DOHH2 (cell line): ENCODE data around the gene TIAL1.

Experiments used
- H3F3A ChIP-seq: fragments of 200-600 bp; sonication (generic), shearing (Covaris generic); 2 replicates; pipeline ENCODE4 v1.6.0; 2016; ENCODE audit warnings: antibody characterized with exemption, mild to moderate bottlenecking; ENCODE audit not compliant: control insufficient read depth, insufficient read depth
- H3K27ac ChIP-seq: fragments of 200-600 bp; sonication (generic); 2 replicates; pipeline ENCODE4 v1.5.1; 2014; ENCODE audit warnings: low read depth, mild to moderate bottlenecking, low read length, moderate library complexity
- H3K27me3 ChIP-seq: fragments of 200-600 bp; sonication (generic); 2 replicates; pipeline ENCODE4 v1.6.1; 2014; ENCODE audit warnings: mild to moderate bottlenecking, low read length, mixed read lengths; ENCODE audit not compliant: control insufficient read depth
- H3K36me3 ChIP-seq: fragments of 200-600 bp; sonication (generic); 2 replicates; pipeline ENCODE4 v1.6.1; 2014; ENCODE audit warnings: mild to moderate bottlenecking, low read length, moderate library complexity, mixed read lengths; ENCODE audit not compliant: control insufficient read depth
- H3K4me1 ChIP-seq: fragments of 200-600 bp; sonication (generic); 2 replicates; pipeline ENCODE4 v1.6.1; 2014; ENCODE audit warnings: mild to moderate bottlenecking, low read length, mixed read lengths; ENCODE audit not compliant: control insufficient read depth
- H3K4me2 ChIP-seq: fragments of 200-600 bp; sonication (generic); 2 replicates; pipeline ENCODE4 v1.6.0; 2014; ENCODE audit warnings: mild to moderate bottlenecking, low read length, moderate library complexity
- H3K4me3 ChIP-seq: fragments of 200-600 bp; sonication (generic); 2 replicates; pipeline ENCODE4 v1.5.1; 2014; ENCODE audit warnings: mild to moderate bottlenecking, low read length, mixed read lengths
- H3K79me2 ChIP-seq: fragments of 200-600 bp; sonication (generic); 2 replicates; pipeline ENCODE4 v1.6.1; 2014; ENCODE audit warnings: mild to moderate bottlenecking, low read length, mixed read lengths; ENCODE audit not compliant: control insufficient read depth
- H3K9me2 ChIP-seq: fragments of 200-600 bp; sonication (generic); replicated peaks from 2 replicates; pipeline ENCODE4 v1.6.1; 2014; ENCODE audit warnings: mild to moderate bottlenecking, low read length, mixed read lengths; ENCODE audit not compliant: control insufficient read depth
- H3K9me3 ChIP-seq: fragments of 200-600 bp; sonication (generic); 2 replicates; pipeline ENCODE4 v1.6.1; 2014; ENCODE audit warnings: antibody characterized with exemption, low read length, mixed read lengths; ENCODE audit not compliant: control insufficient read depth, insufficient read depth
- H4K20me1 ChIP-seq: fragments of 200-600 bp; sonication (generic); 2 replicates; pipeline ENCODE4 v1.6.0; 2014; ENCODE audit warnings: low read depth, mild to moderate bottlenecking, antibody characterized with exemption, low read length, moderate library complexity; ENCODE audit not compliant: control insufficient read depth, insufficient read depth
- CTCF ChIP-seq: fragments of 200-600 bp; sonication (generic); IDR thresholded peaks from one replicate; pipeline ENCODE4 v1.5.1; 2014; ENCODE audit warnings: antibody characterized with exemption, mild to moderate bottlenecking, low read depth, low read length; ENCODE audit not compliant: poor library complexity, severe bottlenecking
- EZH2phosphoT487 ChIP-seq: fragments of 200-600 bp; sonication (generic); IDR thresholded peaks from 2 replicates; pipeline ENCODE4 v1.6.1; 2017; ENCODE audit warnings: borderline replicate concordance, mild to moderate bottlenecking, antibody characterized with exemption, low read length, moderate library complexity, mixed read lengths

TIAL1 gene

GRCh38 chr10:119538632-119539358 is 58.0 kb downstream of the TIAL1 start:
- no peaks in the 10 kb centered on the region for H3K36me3 ChIP-seq
- no peaks in the 10 kb centered on the region for H3K9me2 ChIP-seq
- peaks cover 15% of the 10 kb centered on the region for H4K20me1 ChIP-seq
- H3K4me3 ChIP-seq: no peak overlapping the region
- TF ChIP-seq CTCF (peak; percentile 30), EZH2phosphoT487 (no peak)
- H3K4me2 ChIP-seq: peak overlapping the region; percentile 26
- H3K4me1 ChIP-seq: peaks cover 45% of the 10 kb centered on the region
- H3K79me2 ChIP-seq: peaks cover 77% of the 10 kb centered on the region
- H3K9me3 ChIP-seq: no peaks in the 10 kb centered on the region
- no peaks in the 10 kb centered on the region for H3K27me3 ChIP-seq
- H3F3A ChIP-seq: 0 out of 2 replicates have a peak, but pooled peaks cover 3% of the 10 kb centered on the region
- no peak overlapping the region for H3K27ac ChIP-seq

GRCh38 chr10:119537953-119538630 is 58.7 kb downstream of the TIAL1 start:
- H3K27ac ChIP-seq: no peak overlapping the region
- TF ChIP-seq CTCF (no peak), EZH2phosphoT487 (no peak)
- H3K4me2 ChIP-seq: peak overlapping the region; percentile 26
- peaks cover 82% of the 10 kb centered on the region for H3K79me2 ChIP-seq
- peaks cover 15% of the 10 kb centered on the region for H4K20me1 ChIP-seq
- no peaks in the 10 kb centered on the region for H3K9me2 ChIP-seq
- H3K4me1 ChIP-seq: peaks cover 39% of the 10 kb centered on the region
- 0 out of 2 replicates have a peak, but pooled peaks cover 3% of the 10 kb centered on the region for H3F3A ChIP-seq
- H3K4me3 ChIP-seq: no peak overlapping the region
- H3K36me3 ChIP-seq: no peaks in the 10 kb centered on the region
- H3K9me3 ChIP-seq: no peaks in the 10 kb centered on the region
- H3K27me3 ChIP-seq: no peaks in the 10 kb centered on the region

- Histone ChIP-seq H3K36me3 (no peaks in the 10 kb centered on the region), H3F3A (0 out of 2 replicates have a peak, but pooled peaks cover 3% of the 10 kb centered on the region), H3K4me2 (no peak overlapping the region), H3K4me3 (no peak overlapping the region), H3K4me1 (peaks cover 36% of the 10 kb centered on the region), H4K20me1 (peaks cover 15% of the 10 kb centered on the region), H3K27ac (no peak overlapping the region), H3K9me3 (no peaks in the 10 kb centered on the region), H3K79me2 (peaks cover 83% of the 10 kb centered on the region), H3K9me2 (no peaks in the 10 kb centered on the region), H3K27me3 (no peaks in the 10 kb centered on the region)
- TF ChIP-seq EZH2phosphoT487 (no peak), CTCF (no peak)
These were observed 60.2 kb downstream of the TIAL1 start for GRCh38 chr10:119536508-119537025.
